NCI-H510A (cell line): ENCODE measurements around the gene ACP5.
"Not testable (repeated sequence)": the region's sequence is repeated elsewhere in the genome, so short reads cannot be mapped to it uniquely, and the experiment has no call there.

Experiments used
- DNase-seq: peaks from one replicate; lab custom pipeline; 2025; lab: John Stamatoyannopoulos, UW

Gene ACP5

DNA sequence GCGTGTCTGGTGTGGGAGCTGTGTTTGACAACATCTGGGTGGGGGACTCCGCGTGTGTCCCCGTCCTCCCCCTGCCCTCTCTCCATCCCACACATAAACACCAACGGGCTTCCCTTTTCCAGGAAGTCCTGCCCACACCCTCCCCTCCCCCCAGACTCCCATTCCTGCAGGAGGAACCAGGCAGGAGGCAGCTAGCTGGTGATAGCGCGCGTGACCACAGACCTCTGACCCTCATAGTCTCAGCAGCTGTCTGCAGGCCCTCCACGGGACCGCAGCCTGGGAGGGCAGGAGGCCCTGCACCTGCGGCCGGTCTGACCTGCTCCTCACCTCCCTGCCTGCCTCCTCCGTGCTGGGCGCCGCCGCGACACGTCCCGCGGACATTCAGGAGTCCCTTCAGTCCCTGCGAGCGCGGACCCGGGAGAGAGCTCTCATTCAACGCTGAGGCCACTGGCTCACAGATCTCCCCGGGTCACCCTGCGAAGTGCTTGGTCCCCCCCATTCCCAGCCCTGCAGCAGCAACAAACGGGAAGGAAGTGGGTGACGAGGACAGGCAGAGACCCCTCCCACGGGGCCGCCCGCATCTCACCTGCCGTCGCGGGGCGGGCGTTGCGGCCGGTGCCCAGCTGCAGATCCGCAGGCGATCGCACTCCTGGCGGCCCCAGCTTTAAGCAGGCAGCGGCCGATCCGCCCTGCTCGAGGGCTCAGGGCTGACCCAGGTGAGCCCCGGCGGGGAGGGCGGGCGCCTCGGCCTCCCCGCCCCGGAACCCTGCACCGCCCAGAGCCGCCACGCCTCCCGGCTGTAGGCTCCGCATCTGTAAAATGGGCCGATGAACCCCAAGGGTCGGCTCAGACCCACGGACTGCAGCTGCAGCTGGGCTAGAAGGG lies 1.1 kb upstream of the ACP5 start:
- no peak for DNase-seq

DNA sequence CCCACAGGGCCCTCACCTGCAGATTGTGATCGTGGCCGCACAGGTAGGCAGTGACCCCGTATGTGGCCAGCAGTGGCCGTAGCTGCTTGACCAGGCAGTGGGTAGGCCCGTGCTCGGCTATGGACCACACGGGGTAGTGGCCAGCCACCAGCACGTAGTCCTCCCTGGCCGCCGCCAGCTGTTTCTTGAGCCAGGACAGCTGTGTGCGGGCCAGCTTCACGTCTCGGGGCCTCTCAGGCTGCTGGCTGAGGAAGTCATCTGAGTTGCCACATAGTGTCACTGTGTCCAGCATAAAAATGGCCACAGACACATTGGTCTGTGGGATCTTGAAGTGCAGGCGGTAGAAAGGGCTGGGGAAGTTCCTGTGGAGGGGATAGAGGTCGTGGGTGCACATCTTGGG lies 1.2 kb downstream of the ACP5 start:
- no peak for DNase-seq

DNA sequence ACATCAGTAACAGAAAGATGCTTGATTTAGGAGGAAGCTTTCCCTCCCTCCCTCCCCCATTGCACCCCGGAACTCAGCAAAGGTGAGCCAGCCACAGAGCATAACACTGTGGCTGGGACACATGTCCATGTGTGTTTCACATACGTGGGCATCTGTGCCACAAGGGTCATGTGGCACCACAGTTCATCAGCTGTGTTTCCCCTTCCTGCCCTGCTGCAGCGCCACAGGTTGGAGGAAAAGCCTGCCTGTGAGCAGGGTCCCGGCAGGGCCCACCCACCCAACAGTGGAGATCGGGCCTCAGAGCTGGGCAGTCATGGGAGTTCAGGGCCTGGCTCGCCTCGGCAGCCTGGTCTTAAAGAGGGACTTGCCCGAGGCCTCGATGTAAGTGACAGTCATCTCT lies 2.8 kb downstream of the ACP5 start:
- DNase-seq, result no peak

DNA sequence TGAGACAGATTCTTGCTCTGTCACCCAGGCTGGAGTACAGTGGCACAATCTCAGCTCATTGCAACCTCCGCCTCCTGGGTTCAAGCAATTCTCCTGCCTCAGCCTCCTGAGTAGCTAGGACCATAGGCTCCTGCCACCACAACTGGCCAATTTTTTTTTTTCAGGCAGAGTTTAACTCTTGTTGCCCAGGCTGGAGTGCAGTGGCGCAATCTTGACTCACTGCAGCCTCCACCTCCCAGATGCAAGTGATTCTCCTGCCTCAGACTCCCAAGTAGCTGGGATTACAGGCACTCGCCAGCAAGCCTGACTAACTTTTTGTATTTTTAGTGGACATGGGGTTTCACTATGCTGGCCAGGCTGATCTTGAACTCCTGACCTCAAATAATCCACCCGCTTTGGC lies 3.7 kb downstream of the ACP5 start:
- not testable (repeated sequence) for DNase-seq

DNA sequence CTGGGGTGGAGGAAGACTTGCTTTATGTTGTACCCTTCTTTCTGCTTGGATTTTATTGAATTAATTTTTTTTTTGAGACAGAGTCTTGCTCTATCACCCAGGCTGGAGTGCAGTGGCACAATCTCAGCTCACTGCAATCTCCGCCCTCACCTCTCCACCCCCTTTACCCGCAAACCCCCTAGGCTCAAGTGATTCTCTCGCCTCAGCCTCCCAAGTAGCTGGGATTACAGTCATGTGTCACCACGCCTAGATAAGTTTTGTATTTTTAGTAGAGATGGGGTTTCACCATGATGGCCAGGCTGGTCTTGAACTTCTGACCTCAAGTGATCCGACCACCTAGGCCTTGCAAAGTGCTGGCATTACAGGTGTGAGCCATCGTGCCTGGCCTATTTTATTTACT lies 4.1 kb downstream of the ACP5 start:
- DNase-seq, result not testable (repeated sequence)

DNA sequence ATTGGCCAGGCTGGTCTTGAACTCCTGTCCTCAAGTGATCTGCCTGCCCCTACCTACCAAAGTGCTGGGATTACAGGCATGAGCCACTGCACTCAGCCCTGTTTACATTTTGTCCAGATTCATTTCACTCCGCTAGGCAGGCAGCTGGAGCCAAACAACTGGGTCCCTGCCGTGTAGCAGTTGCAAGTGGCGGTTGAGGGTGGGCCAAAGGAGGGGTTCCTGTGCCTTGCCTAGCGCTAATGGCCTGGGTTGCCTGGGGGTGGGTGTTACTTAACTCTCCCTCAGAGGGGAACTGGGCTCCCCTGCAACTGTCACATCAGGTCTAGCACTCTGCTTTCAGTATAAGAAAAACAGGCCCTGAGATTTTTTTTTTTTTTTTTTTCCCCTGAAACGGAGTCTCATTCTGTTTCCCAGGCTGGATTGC lies 7.4 kb downstream of the ACP5 start:
- no peak for DNase-seq

DNA sequence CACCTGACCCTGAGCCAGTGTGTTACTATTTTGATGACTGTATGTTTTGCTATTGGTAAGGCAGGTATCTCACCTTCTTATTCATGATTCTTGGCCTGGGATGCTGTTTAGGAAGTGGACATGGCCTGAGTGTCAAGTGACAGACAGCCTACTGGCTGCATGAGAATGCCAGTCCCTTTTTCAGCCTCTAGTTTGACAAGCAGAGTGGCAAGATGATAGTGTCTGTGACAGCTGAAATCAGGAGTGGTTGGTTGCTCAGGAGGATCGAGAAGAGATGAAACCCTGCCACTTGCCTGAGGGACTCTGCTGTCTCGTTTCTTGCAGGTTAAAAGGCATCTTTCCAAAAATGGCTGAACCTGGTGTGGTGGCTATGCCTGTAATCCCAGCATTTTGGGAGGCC lies 11.3 kb downstream of the ACP5 start:
- no peak for DNase-seq

DNA sequence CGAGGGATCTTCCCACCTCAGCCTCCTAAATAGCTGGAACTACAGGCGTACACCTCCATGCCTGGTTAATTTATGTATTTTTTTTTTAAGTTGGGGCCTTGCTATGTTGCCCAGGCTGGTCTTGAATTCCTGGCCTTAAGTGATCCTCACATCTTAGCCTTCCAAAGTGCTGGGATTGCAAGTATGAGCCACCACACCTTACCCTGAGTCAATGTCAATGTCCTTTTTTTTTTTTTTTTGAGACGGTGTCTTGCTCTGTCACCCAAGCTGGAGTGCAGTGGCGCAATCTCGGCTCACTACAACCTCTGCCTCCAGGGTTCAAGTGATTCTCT lies 11.8 kb downstream of the ACP5 start:
- not testable (repeated sequence) for DNase-seq

DNA sequence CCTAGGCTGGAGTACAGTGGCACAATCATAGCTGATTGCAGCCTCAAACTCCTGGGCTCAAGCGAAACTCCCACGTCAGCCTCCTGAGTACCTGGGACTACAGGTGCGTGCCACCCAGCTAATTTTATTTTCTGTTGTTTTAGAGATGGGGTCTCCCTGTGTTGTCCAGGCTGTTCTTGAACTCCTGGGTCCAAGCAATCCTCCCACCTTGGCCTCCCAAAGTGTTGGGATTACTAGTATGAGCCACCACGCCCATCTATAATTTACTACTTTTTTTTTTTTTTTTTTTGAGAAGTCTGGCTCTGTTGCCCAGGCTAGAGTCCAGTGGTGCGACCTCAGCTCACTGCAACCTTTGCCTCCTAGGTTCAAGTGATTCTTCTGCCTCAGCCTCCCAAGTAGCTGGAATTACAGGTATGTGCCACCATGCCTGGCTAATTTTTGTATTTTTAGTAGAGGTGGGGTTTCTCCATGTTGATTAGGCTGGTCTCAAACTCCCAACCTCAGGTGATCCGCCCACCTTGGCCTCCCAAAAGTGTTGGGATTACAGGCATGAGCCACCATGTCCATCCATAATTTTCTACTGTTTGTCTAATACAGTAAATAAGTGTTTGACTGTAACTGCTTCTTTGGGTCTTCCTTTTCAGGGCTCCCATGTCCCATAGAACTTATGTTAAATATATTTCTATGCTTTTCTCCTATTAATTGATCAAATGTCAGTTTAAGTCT lies 13.2 kb downstream of the ACP5 start:
- DNase-seq, result not testable (repeated sequence)

DNA sequence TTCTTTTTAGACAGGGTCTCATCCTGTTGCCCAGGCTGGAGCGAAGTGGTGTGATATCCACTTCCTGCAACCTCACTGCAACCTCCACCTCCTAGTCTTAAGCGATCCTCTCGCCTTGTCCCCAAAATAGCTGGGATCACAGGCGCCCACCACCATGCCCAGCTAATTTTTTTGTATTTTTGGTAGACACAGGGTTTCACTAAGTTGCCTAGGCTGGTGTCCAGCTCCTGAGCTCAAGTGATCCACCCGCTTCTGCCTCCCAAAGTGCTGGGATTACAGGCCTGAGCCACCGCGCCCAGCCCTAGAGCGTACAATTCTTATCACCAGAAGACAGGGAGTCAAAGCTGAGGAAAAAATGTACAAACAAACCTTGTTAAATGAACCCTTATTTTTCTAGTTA lies 13.9 kb downstream of the ACP5 start:
- no peak for DNase-seq

DNA sequence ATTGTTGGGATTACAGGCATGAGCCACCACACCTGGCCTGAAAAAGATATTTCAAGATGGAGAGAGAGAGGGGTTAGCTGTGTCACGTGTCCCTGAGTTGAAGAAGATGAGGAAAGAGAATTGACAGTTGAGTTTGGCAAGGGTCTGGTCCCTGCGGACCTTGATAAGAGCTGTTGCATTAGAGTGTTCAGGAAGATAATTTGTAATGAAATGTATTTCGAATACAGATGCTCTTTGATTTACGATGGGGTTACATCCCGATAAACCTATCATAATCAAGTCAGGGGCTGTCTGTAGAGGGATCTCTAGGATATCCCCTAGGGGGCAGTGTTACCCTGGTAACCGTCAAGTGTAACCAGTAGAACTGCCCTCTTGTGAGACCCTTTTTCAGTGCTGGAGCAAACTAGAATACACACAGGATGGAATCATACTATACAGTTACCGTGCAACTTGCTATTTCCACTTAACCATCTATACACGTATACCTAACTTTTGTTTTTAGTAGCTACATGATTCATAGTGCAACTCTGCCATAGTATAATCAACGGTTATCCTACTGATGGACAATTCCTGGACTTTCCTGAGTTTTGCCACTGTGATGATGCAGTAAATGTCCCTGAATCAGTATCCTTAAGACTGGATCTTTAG lies 16.9 kb downstream of the ACP5 start:
- DNase-seq, result peak; percentile 27

DNA sequence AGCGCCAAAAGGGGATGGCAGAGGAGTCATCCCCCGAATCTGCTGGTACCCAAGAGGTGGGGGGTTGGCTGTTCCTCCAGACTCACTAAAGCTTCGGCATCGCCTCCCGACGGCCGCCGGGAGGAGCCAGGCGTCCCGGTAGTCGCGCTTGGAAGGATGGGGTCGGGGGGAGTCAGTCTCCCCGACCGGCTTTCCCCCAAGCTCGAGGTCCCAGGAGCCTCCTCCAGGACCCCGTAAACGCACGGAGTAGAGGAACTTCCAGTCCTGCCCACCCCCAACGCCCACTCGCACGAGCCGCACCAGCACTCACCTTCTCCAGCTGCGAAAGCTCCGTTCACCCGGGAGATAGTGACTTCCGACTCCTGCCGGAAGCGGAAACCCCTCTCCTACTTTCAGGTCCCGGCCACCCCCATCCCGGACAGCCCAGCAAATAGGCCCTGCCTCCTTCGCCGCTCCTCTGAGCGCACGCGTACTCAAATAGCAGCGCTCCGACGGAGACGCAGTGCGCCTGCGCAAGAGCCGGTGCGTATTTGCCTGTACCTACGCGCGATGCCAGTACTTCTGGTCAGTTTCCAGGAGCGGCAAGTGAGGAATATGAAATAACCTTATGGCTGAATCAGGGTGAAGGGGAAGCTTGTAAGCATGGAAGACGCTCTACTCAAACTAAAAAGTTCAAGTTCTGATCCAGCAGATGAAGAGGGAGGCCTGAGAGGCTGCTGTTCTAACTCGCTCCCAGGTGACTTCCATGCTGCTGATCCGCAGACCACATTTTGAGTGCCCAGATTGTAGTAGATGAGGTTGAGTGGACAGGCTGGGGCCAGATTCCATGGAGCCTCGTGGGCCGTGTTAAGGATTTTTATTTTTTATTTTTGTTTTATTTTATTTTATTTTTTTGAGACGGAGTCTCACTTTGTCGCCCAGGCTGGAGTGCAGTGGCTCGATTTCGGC lies 18.3 kb downstream of the ACP5 start, which contains the start of gene ELOF1:
Gene ELOF1, minus strand, starts transcription at position 350 of the 948 bp plus-strand sequence. CDS start 4,883 bp downstream, outside the sequence.
- peak; percentile 96 for DNase-seq

DNA sequence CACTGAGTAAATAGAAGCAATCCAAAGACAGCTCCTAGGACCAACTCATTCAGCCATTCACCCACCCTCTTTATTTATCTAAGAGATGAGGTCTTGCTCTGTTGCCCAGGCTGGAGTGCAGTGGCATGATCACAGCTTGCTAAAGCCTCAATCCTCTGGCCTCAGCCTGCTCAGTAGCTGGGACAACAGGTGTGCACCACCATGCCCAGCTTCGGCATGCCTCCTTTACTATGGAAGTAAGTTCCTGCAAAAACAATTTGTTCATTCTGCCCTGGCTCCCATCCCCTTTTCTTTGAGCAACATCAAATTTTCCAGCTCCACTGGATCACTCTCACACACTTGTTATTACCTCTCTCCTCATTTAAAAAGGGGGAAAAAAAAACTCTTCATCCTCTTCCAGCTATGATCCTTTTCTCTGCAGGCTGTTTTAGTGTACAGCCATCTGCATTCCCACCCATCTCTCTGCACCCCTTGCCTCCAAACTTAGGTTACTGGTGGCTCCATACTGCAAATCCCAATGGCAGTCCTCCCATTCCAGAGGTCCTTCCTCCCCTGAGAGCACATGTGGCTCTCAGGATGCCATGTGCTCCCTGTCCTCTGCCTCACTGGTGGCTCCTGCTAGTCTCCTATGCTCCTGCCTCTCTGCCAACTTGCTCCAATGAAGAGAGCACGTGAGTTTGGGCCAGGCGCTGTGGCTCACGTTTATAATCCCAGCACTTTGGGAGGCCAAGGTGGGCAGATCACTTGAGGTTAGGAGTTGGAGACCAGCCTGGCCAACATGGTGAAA lies 20.6 kb downstream of the ACP5 start:
- no peak for DNase-seq

DNA sequence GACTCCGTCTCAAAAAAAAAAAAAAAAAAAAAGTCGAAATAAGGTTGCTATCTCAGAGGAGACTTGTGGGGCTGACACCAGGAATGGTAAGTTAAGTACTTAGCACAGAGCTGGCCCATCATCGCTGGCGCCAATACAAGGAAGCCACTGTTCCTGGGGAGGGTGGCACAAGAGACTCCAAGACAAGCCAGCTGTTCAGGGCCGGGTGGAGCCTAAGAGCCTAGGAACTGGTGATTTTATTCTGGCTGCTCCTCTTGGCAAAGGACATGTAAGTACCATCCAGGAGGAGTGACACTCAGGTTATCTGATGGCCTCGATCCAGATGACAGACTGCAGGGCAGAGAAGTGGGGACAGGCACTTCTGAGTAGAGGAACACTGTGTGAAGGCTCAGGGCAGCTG lies 22.2 kb downstream of the ACP5 start:
- no peak for DNase-seq

DNA sequence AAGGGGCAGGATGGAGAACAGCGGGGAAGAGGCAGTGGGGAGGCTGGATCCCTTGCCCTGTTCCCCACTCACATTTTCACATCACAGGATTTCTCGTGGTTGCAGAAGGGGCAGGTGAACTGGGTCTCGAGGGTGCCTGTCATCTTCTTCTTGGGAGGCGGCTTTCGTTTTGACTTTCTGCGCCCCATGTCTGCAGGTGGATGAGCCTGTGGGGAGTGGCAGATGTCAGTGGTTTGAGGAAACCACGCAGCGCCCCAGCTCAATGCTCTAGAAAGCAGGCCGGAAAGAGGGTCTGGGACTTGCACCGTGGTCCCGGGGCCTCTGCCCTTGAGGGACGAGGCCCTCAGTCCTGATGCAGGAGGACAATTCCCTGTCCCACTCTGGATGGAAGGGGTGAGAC lies 23.3 kb downstream of the ACP5 start:
- DNase-seq, result no peak

DNA sequence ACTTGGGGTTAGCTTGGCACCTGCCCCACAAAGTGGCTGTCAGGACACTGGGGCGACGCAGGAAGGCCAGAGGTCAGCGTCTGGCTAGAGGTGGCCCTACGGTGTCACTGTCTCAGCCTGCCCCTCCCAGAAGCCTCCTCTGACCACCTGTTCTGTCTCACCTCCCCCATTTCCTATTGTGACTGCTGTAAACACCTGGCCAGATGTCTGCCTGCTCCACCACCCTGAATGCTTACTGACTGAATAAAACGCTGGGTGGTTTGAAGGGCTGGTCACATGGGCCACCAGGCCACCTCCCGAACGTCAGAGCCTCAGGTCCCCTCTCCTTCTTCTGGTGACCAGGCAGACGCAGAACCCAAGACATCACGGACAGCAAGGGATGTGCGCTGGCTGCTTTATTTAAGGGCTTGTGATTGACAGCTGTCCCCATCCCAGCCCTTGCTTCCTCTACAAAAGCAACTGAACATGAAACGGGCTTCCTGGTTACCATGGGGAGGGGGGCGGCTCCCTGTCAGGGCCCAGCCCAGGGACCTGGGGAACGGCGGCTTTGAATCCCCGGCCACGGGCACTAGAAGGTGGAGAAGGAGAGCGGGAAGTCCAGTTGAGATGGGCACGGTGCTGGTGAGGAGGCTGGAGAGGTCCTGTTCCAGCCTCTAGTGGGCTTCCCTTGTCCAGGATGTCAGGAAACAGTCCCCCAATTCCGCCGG lies 24.6 kb downstream of the ACP5 start:
- DNase-seq, result no peak

DNA sequence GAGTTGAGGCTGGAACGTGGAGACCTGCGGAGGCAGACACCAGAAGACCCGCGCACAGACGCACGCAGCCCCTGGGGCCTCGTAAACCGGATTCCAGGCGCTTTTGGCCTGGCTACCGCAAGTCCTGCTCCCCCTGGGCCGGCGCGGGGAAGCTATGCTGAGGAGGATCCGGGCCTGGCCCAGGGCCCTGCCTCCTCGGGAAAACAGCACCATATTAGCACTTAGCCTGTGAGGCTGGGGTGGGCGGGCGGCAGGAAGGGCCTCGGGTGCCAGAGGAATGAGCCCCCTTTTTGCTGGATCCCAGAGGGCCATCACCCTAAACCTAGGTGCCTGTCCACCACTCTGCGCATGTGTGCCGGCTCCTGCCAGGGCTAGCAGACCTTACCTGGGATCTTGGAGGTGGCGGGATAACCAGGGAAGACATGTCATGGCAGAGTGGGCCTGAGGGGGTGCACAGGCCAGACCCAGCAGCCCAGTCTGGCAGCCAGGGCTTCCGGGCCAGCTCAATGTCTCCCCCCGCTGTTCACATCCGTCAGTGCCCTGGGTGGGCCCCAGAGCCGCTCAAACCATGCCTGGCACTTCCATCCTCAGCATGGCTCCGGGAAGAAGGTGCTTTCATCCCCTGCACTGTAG lies 25.7 kb downstream of the ACP5 start:
- no peak for DNase-seq

DNA sequence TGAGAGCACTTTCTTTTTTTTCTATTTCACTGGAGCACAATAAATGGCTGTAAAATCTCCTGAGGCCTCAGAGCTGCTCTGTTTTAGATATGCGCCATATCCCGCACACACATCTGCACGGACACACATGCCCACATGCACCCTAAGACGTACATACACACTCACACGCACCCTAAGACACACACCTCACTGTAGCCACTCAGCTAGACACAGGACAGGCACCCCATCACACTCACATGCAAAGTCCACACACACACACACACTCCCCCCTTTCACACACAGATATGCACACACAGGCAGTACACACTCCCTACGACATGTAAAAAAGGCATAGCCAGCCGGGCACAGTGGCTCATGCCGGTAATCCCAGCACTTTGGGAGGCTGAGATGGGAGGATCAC lies 27.2 kb downstream of the ACP5 start:
- DNase-seq, result no peak

DNA sequence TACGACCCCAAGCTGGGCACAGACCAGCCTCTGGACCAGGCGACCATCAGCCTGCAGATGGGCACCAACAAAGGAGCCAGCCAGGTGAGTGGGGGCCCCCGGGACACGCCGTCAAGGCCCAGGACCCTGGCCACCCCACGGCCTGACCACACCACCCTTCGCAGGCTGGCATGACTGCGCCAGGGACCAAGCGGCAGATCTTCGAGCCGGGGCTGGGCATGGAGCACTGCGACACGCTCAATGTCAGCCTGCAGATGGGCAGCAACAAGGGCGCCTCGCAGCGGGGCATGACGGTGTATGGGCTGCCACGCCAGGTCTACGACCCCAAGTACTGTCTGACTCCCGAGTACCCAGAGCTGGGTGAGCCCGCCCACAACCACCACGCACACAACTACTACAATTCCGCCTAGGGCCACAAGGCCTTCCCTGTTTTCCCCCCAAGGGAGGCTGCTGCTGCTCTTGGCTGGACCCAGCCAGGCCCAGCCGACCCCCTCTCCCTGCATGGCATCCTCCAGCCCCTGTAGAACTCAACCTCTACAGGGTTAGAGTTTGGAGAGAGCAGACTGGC lies 28.0 kb downstream of the ACP5 start:
- DNase-seq, result no peak
